Stimulated activated CD8-positive, alpha-beta memory T cell treated with anti-CD3 and anti-CD28 coated beads, Interleukin-15, amount 100 ng/mL, for 4 hours (primary cell): ENCODE results near the gene BLID.

Experiments
- DNase-seq, 2 donors: peaks; one replicate each; pipeline ENCODE4 v3.0.0-alpha.2; 2020; ENCODE audit warnings: low read depth in 2 of 2

The BLID gene

GRCh38 chr11:122105044-122105758, 10.8 kb downstream of the BLID start:
- no peak for DNase-seq

- DNase-seq: no peak
Observed at GRCh38 chr11:122104341-122104740, 11.7 kb downstream of the BLID start.

GRCh38 chr11:122103726-122104125, 12.3 kb downstream of the BLID start:
- DNase-seq: no peak

- DNase-seq: no peak
Observed at GRCh38 chr11:122103321-122103720, 12.7 kb downstream of the BLID start.

DNA sequence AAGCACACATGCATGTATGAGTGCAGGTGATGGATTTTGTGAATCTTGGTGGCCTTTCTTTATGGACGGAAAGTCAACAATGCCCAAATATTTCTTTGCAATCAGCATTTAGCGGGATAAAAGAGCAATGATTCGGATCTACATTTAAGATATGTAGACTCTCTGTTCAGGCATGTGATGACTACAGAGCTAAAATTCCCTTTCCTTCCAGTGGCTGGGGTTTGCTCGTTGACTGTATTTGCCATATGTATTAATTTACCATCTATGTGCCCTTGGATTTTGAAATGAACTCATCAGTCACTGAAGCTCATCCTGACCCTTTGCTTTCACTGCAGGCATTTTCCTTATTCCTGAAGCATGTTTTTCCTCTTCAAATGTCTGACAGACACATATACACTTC, 13.6 kb downstream of the BLID start:
- DNase-seq: no peak

DNA sequence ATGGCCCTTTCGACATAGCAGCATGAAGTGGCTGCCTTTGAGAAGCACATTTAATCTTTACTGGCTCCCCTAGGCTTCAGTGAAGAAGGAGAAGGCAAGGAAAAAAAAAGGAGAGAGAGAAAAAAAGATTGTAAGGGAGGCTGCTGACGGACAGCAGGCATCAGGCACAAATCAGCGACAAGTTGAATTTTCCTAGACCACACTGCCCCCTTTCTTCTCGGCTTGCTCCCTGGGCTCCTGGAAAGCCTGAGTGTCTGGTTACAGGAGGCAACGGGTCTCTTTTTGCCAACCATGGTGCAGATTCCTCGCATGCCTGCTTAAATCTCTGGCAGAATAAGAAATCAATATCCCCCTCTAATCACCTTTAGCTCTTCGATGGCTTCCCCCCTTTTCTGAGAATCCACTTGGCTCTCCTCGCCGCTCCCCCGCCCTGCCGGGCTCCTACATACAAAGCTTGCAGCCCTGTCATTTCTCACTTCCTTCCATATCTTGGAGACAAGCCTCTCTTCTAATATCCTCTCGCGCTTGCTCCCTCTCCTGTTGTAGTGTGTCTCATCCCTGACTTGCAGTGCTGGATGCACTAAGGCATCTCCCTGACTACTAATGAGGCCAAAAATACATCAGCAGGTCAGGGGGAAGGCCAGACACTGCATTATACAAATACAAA, 14.3 kb downstream of the BLID start:
- DNase-seq: no peak

DNA sequence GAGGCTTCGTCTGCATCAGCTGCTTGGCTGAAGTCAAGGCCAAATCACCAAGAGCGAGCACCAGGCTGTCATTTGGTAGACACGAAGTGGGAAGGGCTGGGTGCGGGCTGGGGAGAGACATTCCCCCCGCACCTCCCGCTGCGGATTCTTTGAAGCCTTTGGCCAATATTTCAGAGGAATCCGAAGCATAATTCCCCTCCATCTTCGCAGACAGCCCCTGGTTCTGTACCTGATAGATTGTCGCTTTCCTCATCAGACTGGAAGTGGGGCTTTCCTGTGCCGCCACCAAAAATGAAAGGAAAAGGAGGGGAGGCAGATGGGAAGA, 15.3 kb downstream of the BLID start:
- DNase-seq: no peak

GRCh38 chr11:122100037-122100755, 15.8 kb downstream of the BLID start:
- no peak for DNase-seq

DNA sequence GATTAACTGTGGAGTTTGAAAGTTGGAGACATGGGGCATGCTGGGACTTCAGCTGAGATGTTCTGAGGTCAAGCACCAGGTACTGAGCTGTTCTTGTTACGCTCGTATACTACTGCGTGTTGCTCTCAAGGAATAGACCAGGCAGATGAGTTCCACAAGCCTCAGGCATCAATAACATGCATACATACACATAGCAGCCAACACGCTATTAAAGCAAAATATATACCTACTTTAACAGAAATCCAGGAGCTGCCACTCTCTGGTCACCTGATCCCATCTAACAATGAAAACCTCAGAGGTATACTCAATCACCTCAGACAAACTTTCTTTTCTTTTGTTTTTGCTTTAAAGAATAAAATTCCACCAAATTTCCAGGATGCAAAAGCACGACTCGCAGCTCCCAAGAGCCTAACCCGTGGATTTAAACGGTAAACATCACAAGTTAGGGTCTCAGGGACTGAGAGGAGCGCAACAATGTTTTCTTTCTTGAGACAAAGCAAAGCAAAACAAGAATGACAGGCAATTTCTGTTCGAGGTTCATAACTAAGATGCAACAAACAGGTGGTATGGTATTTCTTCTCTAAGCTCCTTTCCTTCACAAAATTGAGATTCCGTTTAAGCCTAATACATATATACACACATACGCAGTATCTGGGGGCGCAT, 16.5 kb downstream of the BLID start:
- DNase-seq: no peak

DNA sequence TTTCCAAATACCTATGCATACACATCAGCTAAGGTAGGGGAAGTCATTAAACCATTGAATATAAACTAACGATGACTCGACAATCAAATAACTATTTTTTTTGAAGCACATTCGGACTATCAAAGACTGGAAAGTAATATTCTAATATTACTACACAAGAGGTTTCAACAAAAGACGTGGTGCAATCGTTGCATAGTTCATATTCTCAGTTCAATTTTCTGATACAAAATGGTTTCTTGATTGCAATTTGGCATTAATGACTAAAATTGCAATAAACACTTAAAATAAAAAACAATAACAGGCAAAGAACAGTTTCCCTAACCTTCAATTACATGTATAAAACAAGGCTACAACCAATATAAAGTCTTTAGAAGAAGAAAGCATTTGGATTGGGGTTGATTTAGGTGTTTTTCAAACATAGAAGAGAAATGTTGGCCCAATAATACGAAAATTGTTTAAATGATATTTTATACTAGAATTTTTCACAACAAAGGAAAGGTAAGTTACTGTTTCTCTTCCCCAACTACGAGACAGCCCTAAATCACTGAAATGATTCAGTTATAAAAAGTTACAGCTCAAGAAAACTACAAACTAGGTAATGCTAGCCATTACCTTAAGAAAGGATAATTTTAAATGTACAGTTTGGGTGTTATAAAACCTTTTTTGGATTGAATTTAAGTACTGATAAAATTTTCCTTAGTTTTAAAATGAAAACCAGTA, 17.6 kb downstream of the BLID start:
- no peak for DNase-seq

DNA sequence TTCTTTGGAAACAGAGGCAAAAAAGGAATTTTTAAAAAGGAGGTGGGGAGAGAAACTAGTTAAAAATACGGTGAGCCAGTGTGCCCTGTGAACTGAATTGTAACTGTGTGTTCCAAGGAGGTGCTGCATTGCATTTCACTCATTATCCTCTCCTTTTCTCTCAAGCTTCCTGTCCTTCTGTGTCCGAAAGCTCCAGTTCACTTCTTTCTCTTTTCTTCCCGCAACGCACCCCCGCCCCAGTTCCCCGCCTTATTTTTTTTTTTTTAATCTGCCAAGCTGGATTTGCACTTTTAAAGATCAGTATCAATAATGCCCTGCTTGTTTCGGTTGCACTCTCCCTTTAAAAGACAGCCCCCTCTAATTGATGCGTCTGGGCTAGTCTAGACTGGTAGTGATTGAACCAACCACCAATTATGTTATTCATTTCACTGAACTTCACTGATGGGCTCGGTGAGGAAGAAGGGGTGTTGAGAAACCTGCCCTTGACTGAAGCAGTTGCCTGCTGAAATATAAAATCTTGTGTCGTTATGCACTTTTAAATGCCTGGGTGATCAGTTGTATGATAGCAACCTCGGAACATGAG, 18.5 kb downstream of the BLID start:
- DNase-seq: no peak

DNA sequence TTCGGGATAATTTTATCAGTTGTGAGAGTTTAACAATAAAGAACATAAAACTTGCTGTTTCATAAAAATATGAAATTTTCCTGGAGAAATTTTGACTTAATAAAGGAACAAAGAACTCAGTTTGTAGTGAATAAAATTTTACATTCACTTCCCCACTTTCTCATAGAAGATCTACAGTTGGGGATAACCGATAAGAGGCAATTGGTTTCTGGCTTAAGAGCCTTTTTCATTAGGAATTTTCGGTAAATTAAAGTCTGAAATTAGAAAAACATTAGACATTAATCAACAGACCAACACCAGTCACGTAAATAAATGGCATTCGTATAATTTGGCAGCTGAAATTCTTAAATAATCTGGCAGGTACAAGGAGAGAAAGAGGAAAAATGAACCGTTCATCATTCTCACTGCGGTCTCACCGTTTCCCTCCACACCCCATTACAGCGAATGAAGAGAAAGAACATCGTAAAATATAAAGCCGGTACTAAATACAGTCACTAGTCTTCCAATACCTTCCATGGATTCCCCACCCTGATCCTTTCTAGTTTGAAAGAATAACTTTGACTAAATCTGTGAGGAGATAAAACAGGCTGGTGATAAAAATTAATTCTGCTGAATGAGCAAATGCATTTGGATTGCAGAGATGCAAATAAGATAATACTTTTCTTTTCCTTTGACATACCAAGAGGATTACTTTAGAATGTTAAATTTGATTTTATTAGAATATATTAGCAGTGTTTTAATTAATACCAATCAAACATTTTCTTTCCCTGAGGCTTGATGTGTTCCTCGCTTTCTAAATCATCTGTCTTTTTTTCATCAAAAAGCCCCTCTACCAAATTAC, 19.5 kb downstream of the BLID start:
- DNase-seq: no peak

GRCh38 chr11:122095681-122096262, 20.2 kb downstream of the BLID start:
- no peak for DNase-seq

GRCh38 chr11:122094836-122095235, 21.2 kb downstream of the BLID start:
- no peak for DNase-seq

DNA sequence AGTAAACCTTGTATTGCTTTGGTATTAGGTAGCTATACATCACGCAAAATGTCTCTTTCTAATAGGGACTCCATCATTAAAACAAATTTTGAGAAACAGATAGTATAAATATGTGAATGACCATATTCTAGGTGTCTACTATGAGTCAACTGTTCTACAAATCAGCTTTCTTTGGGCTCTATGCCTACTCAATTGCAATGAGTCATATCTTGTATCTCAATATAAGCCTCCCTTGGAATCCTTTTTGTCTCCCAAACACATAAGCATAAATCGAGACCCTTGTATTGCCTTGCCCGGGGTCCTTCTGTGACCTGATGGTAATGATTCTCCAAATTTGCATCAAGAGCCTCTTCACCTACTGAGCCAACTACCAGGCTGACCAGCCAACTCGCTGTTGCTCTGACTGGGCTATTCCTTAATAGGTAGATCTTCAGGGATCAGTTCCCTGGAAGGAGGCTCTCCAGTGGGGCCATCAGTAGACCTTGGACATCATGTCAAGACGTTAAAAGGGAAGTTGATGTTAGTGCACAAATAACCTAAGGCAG, 22.2 kb downstream of the BLID start:
- DNase-seq: no peak

DNA sequence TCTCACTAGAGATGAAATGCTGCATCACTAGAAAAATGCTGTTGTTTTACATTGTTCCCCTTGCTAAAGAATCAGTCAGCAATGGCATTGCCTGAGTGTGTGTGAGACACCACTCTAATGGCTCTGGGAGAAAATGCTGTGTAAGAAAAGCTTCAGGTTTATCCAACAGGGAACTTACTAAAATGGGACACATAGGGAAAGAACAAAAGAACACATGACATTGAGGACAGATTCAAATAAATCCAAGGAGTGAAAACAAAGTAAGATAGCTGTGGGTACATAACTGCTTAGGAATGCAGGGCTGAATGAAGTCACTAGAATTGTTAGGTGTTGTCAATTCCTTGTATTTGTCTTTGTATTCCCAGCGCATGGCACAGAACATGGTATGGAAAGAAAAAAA, 24.2 kb downstream of the BLID start:
- no peak for DNase-seq

- DNase-seq: no peak
Observed at GRCh38 chr11:122089111-122089510, 26.9 kb downstream of the BLID start.

DNA sequence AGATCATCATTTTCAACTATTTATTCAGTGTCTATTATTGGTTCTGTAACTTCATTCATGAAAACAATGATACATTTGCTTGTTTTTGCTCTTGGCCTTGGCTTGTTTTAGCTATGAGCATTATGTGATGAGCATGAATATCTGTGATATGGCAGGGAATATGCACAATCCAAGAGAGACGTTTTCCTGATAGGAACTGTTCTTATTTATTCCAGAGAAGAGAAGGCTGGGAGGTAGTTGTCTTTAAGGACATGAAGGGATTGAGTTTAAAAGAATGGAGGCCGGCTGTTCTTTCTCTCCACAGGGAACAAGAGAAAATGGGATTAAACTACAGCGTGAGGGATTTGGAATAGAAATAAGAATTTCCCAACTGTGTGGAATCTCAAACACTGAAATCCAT, 30.3 kb downstream of the BLID start:
- DNase-seq: no peak

DNA sequence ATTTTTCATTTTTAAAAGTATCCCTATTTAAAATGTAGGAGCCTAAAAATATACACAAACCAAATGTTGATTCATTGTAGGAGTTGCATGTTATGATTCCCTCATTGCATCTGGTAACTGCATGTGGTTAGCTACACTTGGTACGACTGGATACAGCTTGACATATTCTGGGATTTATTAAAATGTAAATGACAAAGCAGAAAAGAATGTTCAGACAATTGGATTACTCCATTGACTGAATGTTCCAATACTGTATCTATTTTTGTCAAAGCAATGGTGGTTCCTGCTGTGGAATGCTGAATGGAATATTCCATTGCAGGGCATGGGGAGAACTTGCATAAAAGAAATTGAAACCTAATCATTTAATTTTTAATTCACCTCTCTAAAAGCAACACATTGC, 30.8 kb downstream of the BLID start:
- no peak for DNase-seq

- no peak for DNase-seq
Observed at GRCh38 chr11:122082205-122082604, 33.8 kb downstream of the BLID start.
